Smooth muscle cell (in vitro differentiated cells): ENCODE data around the gene SUPT5H. TPM values are rescaled to one million over a fixed set of nuclear protein-coding genes. Genes with fewer than 3 reads are reported as not detected.

ENCODE experiments used
- DNase-seq: peaks from one replicate; lab custom pipeline; 2025; ENCODE audit not compliant: unreplicated experiment; lab: John Stamatoyannopoulos, UW
- H2AFZ ChIP-seq: fragments of 200-600 bp; sonication (generic); 2 replicates; pipeline ENCODE4 v1.6.0; 2016; ENCODE audit warnings: antibody characterized with exemption, low read depth, mild to moderate bottlenecking
- H3F3A ChIP-seq: fragments of 200-600 bp; sonication (generic); 2 replicates; pipeline ENCODE4 v1.6.0; 2017; ENCODE audit warnings: antibody characterized with exemption, low read depth
- H3K27ac ChIP-seq: fragments of 200-600 bp; sonication (generic); 2 replicates; pipeline ENCODE4 v1.5.1; 2016; ENCODE audit warnings: low read depth, mild to moderate bottlenecking
- H3K27me3 ChIP-seq: fragments of 200-600 bp; sonication (generic); 2 replicates; pipeline ENCODE4 v1.6.1; 2016; ENCODE audit warnings: low read depth, mild to moderate bottlenecking
- H3K36me3 ChIP-seq: fragments of 200-600 bp; sonication (generic); 2 replicates; pipeline ENCODE4 v1.5.1; 2016; ENCODE audit warnings: low read depth
- H3K4me1 ChIP-seq: fragments of 200-600 bp; sonication (generic); 2 replicates; pipeline ENCODE4 v1.5.1; 2016; ENCODE audit warnings: low read depth
- H3K4me2 ChIP-seq: fragments of 200-600 bp; sonication (generic); 2 replicates; pipeline ENCODE4 v1.6.0; 2016; ENCODE audit warnings: mild to moderate bottlenecking
- H3K4me3 ChIP-seq: fragments of 200-600 bp; sonication (generic); 2 replicates; pipeline ENCODE4 v1.5.1; 2016; ENCODE audit warnings: mild to moderate bottlenecking
- H3K79me2 ChIP-seq: fragments of 200-600 bp; sonication (generic); 2 replicates; pipeline ENCODE4 v1.6.0; 2016; ENCODE audit warnings: low read depth, mild to moderate bottlenecking
- H3K9ac ChIP-seq: fragments of 200-600 bp; sonication (generic); 2 replicates; pipeline ENCODE4 v1.6.0; 2016; ENCODE audit warnings: low read depth
- H3K9me3 ChIP-seq: fragments of 200-600 bp; sonication (generic); replicated peaks from 2 replicates; pipeline ENCODE4 v1.5.1; 2016; ENCODE audit warnings: low read depth
- H4K20me1 ChIP-seq: fragments of 200-600 bp; sonication (generic); 2 replicates; pipeline ENCODE4 v1.6.0; 2016; ENCODE audit warnings: low read depth
- CTCF ChIP-seq: fragments of 200-600 bp; sonication (generic); IDR thresholded peaks from 2 replicates; pipeline ENCODE4 v1.5.1; 2017; ENCODE audit warnings: borderline replicate concordance, mild to moderate bottlenecking, antibody characterized with exemption; ENCODE audit not compliant: insufficient read depth, poor library complexity, severe bottlenecking
- WGBS: methylation state at CpG from one replicate; pipeline ENCODE4 v1.1.7; 2016; ENCODE audit warnings: low lambda C conversion rate; 5-methylcytosine and 5-hydroxymethylcytosine counted together
- polyA plus RNA-seq: library from polyadenylated mRNA; unstranded; fragments of >200 nt; fragmentation: Nextera tagmentation; extraction: Ambion mirVana; gene quantifications from 2 replicates; pipeline ENCODE4 v1.2.1, GENCODE V29; 2016
- total RNA-seq: library from RNA; depleted of rRNA; stranded (reverse); fragments of >200 nt; gene quantifications from 2 replicates; pipeline ENCODE4 v1.2.3, GENCODE V29; 2014

SUPT5H gene
- total and polyA plus RNA-seq, 2 experiments from 2014 or later, result 44.9 to 134 TPM

- peak; percentile 90 for DNase-seq
- Histone ChIP-seq H3K27ac (peak overlapping the region; percentile 95), H3F3A (peaks cover 24% of the 10 kb centered on the region), H3K4me1 (peaks cover 20% of the 10 kb centered on the region), H3K9ac (no peak overlapping the region), H3K36me3 (no peaks in the 10 kb centered on the region), H3K4me2 (peak overlapping the region; percentile 94), H2AFZ (no peak overlapping the region), H4K20me1 (peaks cover 46% of the 10 kb centered on the region), H3K4me3 (peak overlapping the region; percentile 96), H3K27me3 (no peaks in the 10 kb centered on the region), H3K79me2 (peaks cover 65% of the 10 kb centered on the region), H3K9me3 (no peaks in the 10 kb centered on the region)
- WGBS, result under 1% methylated on average over 7 of the region's 7 CpGs
- peak; percentile 91 for TF ChIP-seq CTCF
These were observed 33.6 kb upstream of the SUPT5H start for GRCh38 chr19:39411832-39412099.

GRCh38 chr19:39412100-39412866 lies 33.1 kb upstream of the SUPT5H start, which contains the start of gene PLEKHG2:
Gene PLEKHG2, plus strand, starts transcription at chr19:39412669. Its CDS starts 1,418 bp downstream, at chr19:39414087.
- Histone ChIP-seq H3K27ac (peak within 1 kb of the TSS; percentile 95), H3K36me3 (no peaks in the 10 kb centered on the region), H3K4me1 (peaks cover 20% of the 10 kb centered on the region), H2AFZ (peak within 1 kb of the TSS; percentile 33), H3K27me3 (no peaks in the 10 kb centered on the region), H3K4me2 (peak within 1 kb of the TSS; percentile 94), H3K9ac (peak within 1 kb of the TSS; percentile 75), H3K4me3 (peak within 1 kb of the TSS; percentile 96), H3K9me3 (no peaks in the 10 kb centered on the region), H4K20me1 (peaks cover 44% of the 10 kb centered on the region), H3F3A (peaks cover 18% of the 10 kb centered on the region), H3K79me2 (peaks cover 62% of the 10 kb centered on the region)
- DNase-seq, result peak; percentile 99
- peak; percentile 86 for TF ChIP-seq CTCF
- WGBS, result 1% methylated on average over 51 of the region's 60 CpGs

- no peak for DNase-seq
- no peak for TF ChIP-seq CTCF
- WGBS, result 0% methylated on average over 23 of the region's 24 CpGs
- Histone ChIP-seq H3K27ac (peak overlapping the region; percentile 81), H3K9me3 (no peaks in the 10 kb centered on the region), H3K4me1 (peaks cover 20% of the 10 kb centered on the region), H3F3A (peaks cover 15% of the 10 kb centered on the region), H3K79me2 (peaks cover 56% of the 10 kb centered on the region), H3K4me3 (peak overlapping the region; percentile 80), H3K4me2 (peak overlapping the region; percentile 83), H3K9ac (peak overlapping the region; percentile 75), H3K27me3 (no peaks in the 10 kb centered on the region), H4K20me1 (peaks cover 38% of the 10 kb centered on the region), H2AFZ (peak overlapping the region; percentile 33), H3K36me3 (no peaks in the 10 kb centered on the region)
These were observed 32.5 kb upstream of the SUPT5H start for GRCh38 chr19:39412867-39413271.
